H1 (cell line): ENCODE data around the gene ADNP2. TPM values are rescaled to one million over a fixed set of nuclear protein-coding genes. Genes with fewer than 3 reads are reported as not detected.

Experiments
- CTCF ChIA-PET: fragments of 300-600 bp; sonication (Branson Sonifier 250); formaldehyde crosslinking; loops from one replicate; lab custom pipeline; 2021; ENCODE audit not compliant: partially characterized antibody; lab: Charles Lee
- POLR2A ChIA-PET: fragments of 300-600 bp; sonication (Branson Sonifier 250); formaldehyde crosslinking; loops from one replicate; lab custom pipeline; 2021; ENCODE audit warnings: inconsistent platforms; ENCODE audit not compliant: partially characterized antibody; lab: Charles Lee
- DNase-seq, 2 experiments: peaks; one replicate each; pipeline versions ENCODE4 v3.0.0 to v3.0.0-alpha.2; 2010 to 2022; ENCODE audit warnings: low spot score in 2 of 2, low read depth in 1 of 2, mixed read lengths in 1 of 2
- FAIRE-seq: peaks from 2 replicates; lab custom pipeline; 2011; peaks lifted over from hg19 to GRCh38; lab: Jason Lieb, UNC
- H2AFZ ChIP-seq: 2 replicates; pipeline ENCODE4 v1.8.1; 2012; ENCODE audit warnings: low read length, inconsistent platforms
- H2AK5ac ChIP-seq: 2 replicates; pipeline ENCODE4 v1.6.1; 2013; ENCODE audit warnings: low read depth, low read length
- H2BK120ac ChIP-seq: replicated peaks from 2 replicates; pipeline ENCODE3; 2013; ENCODE audit warnings: low read depth, low read length, inconsistent platforms
- H2BK12ac ChIP-seq: 2 replicates; pipeline ENCODE4 v1.6.1; 2013; ENCODE audit warnings: low read depth, low read length
- H2BK15ac ChIP-seq: 2 replicates; pipeline ENCODE4 v1.6.1; 2013; ENCODE audit warnings: low read length
- H2BK20ac ChIP-seq: 2 replicates; pipeline ENCODE4 v1.6.1; 2013; ENCODE audit warnings: low read length
- H2BK5ac ChIP-seq: 2 replicates; pipeline ENCODE4 v1.6.1; 2013; ENCODE audit warnings: low read depth, low read length
- H3K14ac ChIP-seq: 2 replicates; pipeline ENCODE4 v1.6.1; 2013; ENCODE audit warnings: inconsistent platforms; ENCODE audit not compliant: insufficient read length
- H3K18ac ChIP-seq: 2 replicates; pipeline ENCODE4 v1.6.1; 2013; ENCODE audit warnings: low read length; ENCODE audit errors: extremely low read depth
- H3K23ac ChIP-seq: 2 replicates; pipeline ENCODE4 v1.6.1; 2013; ENCODE audit warnings: inconsistent platforms; ENCODE audit not compliant: insufficient read length
- H3K23me2 ChIP-seq: 2 replicates; pipeline ENCODE4 v1.6.1; 2013; ENCODE audit warnings: low read depth, low read length
- H3K27ac ChIP-seq: 2 replicates; pipeline ENCODE4 v1.6.1; 2011; ENCODE audit warnings: low read depth, low read length, inconsistent platforms
- H3K27me3 ChIP-seq, 4 experiments: replicated peaks in 1 of 4; 1 replicate in 1 of 4; 2 replicates in 3 of 4; pipeline versions ENCODE4 v1.6.1 to v1.8.1; 2011 to 2013; ENCODE audit warnings: low read length in 3 of 4, mild to moderate bottlenecking in 3 of 4, inconsistent platforms in 2 of 4, mixed read lengths in 2 of 4, moderate library complexity in 1 of 4; ENCODE audit not compliant: control insufficient read depth in 3 of 4, insufficient read depth in 3 of 4; ENCODE audit errors: extremely low read depth in 1 of 4
- H3K36me3 ChIP-seq, 4 experiments: 2 replicates each; pipeline versions ENCODE4 v1.6.1 to v1.8.1; 2011 to 2013; ENCODE audit warnings: mild to moderate bottlenecking in 4 of 4, low read length in 3 of 4, moderate library complexity in 2 of 4, control low read depth in 1 of 4, inconsistent platforms in 1 of 4; ENCODE audit not compliant: insufficient read depth in 4 of 4, control insufficient read depth in 2 of 4
- H3K4ac ChIP-seq: replicated peaks from 2 replicates; pipeline ENCODE3; 2013; ENCODE audit warnings: low read length, low read depth, mixed read lengths, inconsistent platforms; ENCODE audit not compliant: insufficient read length
- H3K4me1 ChIP-seq, 4 experiments: replicated peaks in 1 of 4; 1 replicate in 1 of 4; 2 replicates in 3 of 4; pipeline versions ENCODE4 v1.6.1 to v1.8.1; 2011 to 2013; ENCODE audit warnings: low read length in 3 of 4, inconsistent platforms in 2 of 4, mixed read lengths in 1 of 4; ENCODE audit not compliant: insufficient read depth in 4 of 4, control insufficient read depth in 3 of 4
- H3K4me2 ChIP-seq, 2 experiments: 2 replicates each; pipeline versions ENCODE4 v1.6.1 to v1.8.1; 2011 to 2013; ENCODE audit warnings: low read depth in 2 of 2, low read length in 2 of 2, control low read depth in 1 of 2, inconsistent platforms in 1 of 2, mild to moderate bottlenecking in 1 of 2; ENCODE audit not compliant: insufficient read depth in 1 of 2
- H3K4me3 ChIP-seq, 4 experiments: fragments of 200-600, 300-600 bp in 1 of 4; sonication (generic), shearing (Covaris generic), sonication (Bioruptor Twin) in 1 of 4; 2 replicates each; pipeline versions ENCODE4 v1.5.1 to v1.8.1; 2011 to 2016; ENCODE audit warnings: low read length in 4 of 4, low read depth in 3 of 4, control low read depth in 2 of 4, inconsistent platforms in 2 of 4, mild to moderate bottlenecking in 2 of 4, mixed read lengths in 1 of 4, moderate library complexity in 1 of 4; ENCODE audit not compliant: insufficient read depth in 2 of 4; ENCODE audit errors: extremely low read depth in 1 of 4
- H3K56ac ChIP-seq: replicated peaks from 2 replicates; pipeline ENCODE3; 2013; ENCODE audit warnings: low read depth, mild to moderate bottlenecking, mixed read lengths, low read length, inconsistent platforms; ENCODE audit not compliant: insufficient read length
- H3K79me1 ChIP-seq: 2 replicates; pipeline ENCODE4 v1.6.1; 2013; ENCODE audit warnings: low read depth, low read length, control low read depth
- H3K79me2 ChIP-seq, 2 experiments: 2 replicates each; pipeline versions ENCODE4 v1.6.1 to v1.8.1; 2012 to 2013; ENCODE audit warnings: low read length in 2 of 2, mild to moderate bottlenecking in 2 of 2, inconsistent platforms in 1 of 2; ENCODE audit not compliant: insufficient read depth in 2 of 2, control insufficient read depth in 1 of 2
- H3K9ac ChIP-seq, 4 experiments: replicated peaks in 1 of 4; 1 replicate in 1 of 4; 2 replicates in 3 of 4; pipeline versions ENCODE4 v1.6.1 to v1.8.1; 2011 to 2013; ENCODE audit warnings: low read depth in 3 of 4, low read length in 3 of 4, control low read depth in 2 of 4, mild to moderate bottlenecking in 2 of 4, moderate library complexity in 2 of 4, inconsistent platforms in 1 of 4; ENCODE audit errors: extremely low read depth in 1 of 4
- H3K9me3 ChIP-seq, 2 experiments: 2 replicates each; pipeline versions ENCODE4 v1.6.1 to v1.8.1; 2012 to 2013; ENCODE audit warnings: mild to moderate bottlenecking in 2 of 2, moderate library complexity in 2 of 2, control low read depth in 1 of 2, inconsistent platforms in 1 of 2, low read depth in 1 of 2, low read length in 1 of 2, mixed read lengths in 1 of 2; ENCODE audit not compliant: insufficient read depth in 2 of 2
- H4K20me1 ChIP-seq, 2 experiments: replicated peaks in 1 of 2; 2 replicates each; pipeline versions ENCODE3 to v1.8.1; 2011 to 2013; ENCODE audit warnings: inconsistent platforms in 2 of 2, low read length in 2 of 2, mild to moderate bottlenecking in 1 of 2; ENCODE audit not compliant: insufficient read depth in 2 of 2, control insufficient read depth in 1 of 2
- H4K5ac ChIP-seq: 2 replicates; pipeline ENCODE4 v1.6.1; 2013; ENCODE audit warnings: low read length, low read depth, mixed read lengths, inconsistent platforms; ENCODE audit not compliant: insufficient read length
- H4K8ac ChIP-seq: 2 replicates; pipeline ENCODE4 v1.8.0; 2013; ENCODE audit warnings: mild to moderate bottlenecking, moderate library complexity, low read length, inconsistent platforms; ENCODE audit not compliant: insufficient read depth; ENCODE audit errors: extremely low read depth
- H4K91ac ChIP-seq: replicated peaks from 2 replicates; pipeline ENCODE3; 2013; ENCODE audit warnings: low read length, mixed read lengths, inconsistent platforms; ENCODE audit not compliant: insufficient read length
- BCL11A ChIP-seq, 2 experiments: IDR thresholded peaks; one replicate each; pipeline ENCODE4 v1.6.1; 2011; ENCODE audit warnings: low read depth in 2 of 2, low read length in 2 of 2, mild to moderate bottlenecking in 2 of 2
- EGR1 ChIP-seq: IDR thresholded peaks from 2 replicates; pipeline ENCODE4 v1.6.1; 2011; ENCODE audit warnings: low read depth, low read length, borderline replicate concordance
- KDM5A ChIP-seq: fragments of 200-600 bp; IDR thresholded peaks from 2 replicates; pipeline ENCODE4 v1.7.1; 2012; ENCODE audit warnings: mild to moderate bottlenecking, low read length, inconsistent platforms, mixed read lengths
- NRF1 ChIP-seq: IDR thresholded peaks from 2 replicates; pipeline ENCODE4 v1.6.1; 2011; ENCODE audit warnings: mild to moderate bottlenecking, low read depth, low read length, improper control_type of control experiment
- RNF2 ChIP-seq: fragments of 200-900, 300-1000 bp; sonication (generic); IDR thresholded peaks from 2 replicates; pipeline ENCODE4 v1.7.1; 2016; ENCODE audit warnings: borderline replicate concordance, low read depth, mild to moderate bottlenecking, antibody characterized with exemption, low read length; ENCODE audit not compliant: poor library complexity, severe bottlenecking; ENCODE audit errors: missing control alignments
- WGBS, 2 experiments: shearing (Covaris generic) in 1 of 2; methylation state at CpG; one replicate each; pipeline versions ENCODE4 v1.1.6 to v1.1.7; 2013 to 2015; ENCODE audit warnings: low lambda C conversion rate in 2 of 2, mixed read lengths in 2 of 2, inconsistent platforms in 1 of 2, low coverage in 1 of 2, missing lambda C conversion rate in 1 of 2; ENCODE audit not compliant: insufficient replicate concordance in 2 of 2, insufficient coverage in 1 of 2, insufficient read length in 1 of 2; ENCODE audit errors: extremely low coverage in 1 of 2, missing lambda C conversion rate in 1 of 2; 5-methylcytosine and 5-hydroxymethylcytosine counted together
- polyA plus RNA-seq, 7 experiments: library from polyadenylated mRNA; depleted of rRNA in 3 of 7; stranded (reverse) in 5 of 7; unstranded in 2 of 7; fragments of >200 nt in 5 of 7; fragments of 200-250 nt in 2 of 7; gene quantifications; 1 replicate in 5 of 7; 2 replicates in 1 of 7; 4 replicates in 1 of 7; pipeline versions ENCODE4 v1.2.1 to v1.2.3, GENCODE V29; 2011 to 2013; ENCODE audit warnings: missing spikeins in 2 of 7, mixed read lengths in 2 of 7
- total RNA-seq: library from RNA; stranded (reverse); fragmentation: NEBNext Ultra II Directional; extraction: Animal tissue kit (Norgen Biotek cat#: 25700); gene quantifications from 2 replicates; pipeline ENCODE4 v1.2.1, GENCODE V29; 2021

Gene ADNP2
- total and polyA plus RNA-seq, 2 of the 8 experiments (the other 6 are each of a cell fraction or from before 2014, with no cell fraction given) = 25.1 to 61.6 TPM

DNA sequence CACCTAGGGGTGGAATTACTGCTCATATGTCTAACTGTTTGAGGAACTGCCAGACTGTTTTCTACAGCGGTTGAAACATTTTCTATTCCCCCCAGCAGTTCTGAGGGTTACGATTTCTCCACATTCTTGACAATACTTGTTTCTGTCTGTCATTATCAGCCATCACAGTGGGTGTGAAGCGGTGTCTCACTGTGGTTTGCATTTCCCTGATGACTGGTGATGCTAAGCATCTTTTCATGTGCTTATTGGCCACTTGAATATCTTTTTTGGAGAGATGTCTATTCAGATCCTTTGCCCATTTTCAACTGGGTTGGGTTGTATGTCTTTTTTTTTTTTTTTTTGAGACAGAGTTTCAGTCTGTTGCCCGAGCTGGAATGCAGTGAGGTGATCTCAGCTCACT, 63.0 kb downstream of the ADNP2 start:
- H3K79me1 ChIP-seq = peaks cover 1% of the 10 kb centered on the region; the same call in 1 of the 2 replicates

More for the DNA sequence above, 63.0 kb downstream of the ADNP2 start:
- no peaks in the 10 kb centered on the region for H3K36me3 ChIP-seq
- H3K9me3 ChIP-seq = no peaks in the 10 kb centered on the region
- no peaks in the 10 kb centered on the region for H3K4me1 ChIP-seq
- 90% methylated on average over 4 of the region's 4 CpGs; no CpG with 5 or more reads in 1 of the 2 experiments for WGBS, 2 experiments
- H4K91ac ChIP-seq = no peak overlapping the region
- H3K4me2 ChIP-seq = no peak overlapping the region
- DNase-seq = no peak
- H2AK5ac ChIP-seq = no peak overlapping the region
- no peak for FAIRE-seq
- H2AFZ ChIP-seq = no peak overlapping the region
- H3K27ac ChIP-seq = no peak overlapping the region
- H2BK5ac ChIP-seq = no peak overlapping the region
- H2BK12ac ChIP-seq = no peak overlapping the region
- H4K20me1 ChIP-seq = peaks cover 0 to 12% of the 10 kb centered on the region in 2 experiments
- H3K4ac ChIP-seq = no peak overlapping the region
- no peak overlapping the region for H2BK120ac ChIP-seq
- no peak overlapping the region for H3K4me3 ChIP-seq
- H3K79me2 ChIP-seq = no peaks in the 10 kb centered on the region
- no peaks in the 10 kb centered on the region for H3K27me3 ChIP-seq
- no peak overlapping the region for H4K8ac ChIP-seq
- TF ChIP-seq EGR1 (no peak), NRF1 (no peak), KDM5A (no peak), BCL11A (IDR thresholded peaks at IDR 0.05; ENCODE audit: low read depth in 2 of 2, low read length in 2 of 2) (no peak), RNF2 (no peak)
- no peak overlapping the region for H2BK20ac ChIP-seq
- no peak overlapping the region for H3K14ac ChIP-seq
- no peak overlapping the region for H3K56ac ChIP-seq
- POLR2A ChIA-PET = no interaction called here
- H2BK15ac ChIP-seq = no peak overlapping the region
- no peak overlapping the region for H4K5ac ChIP-seq
- H3K9ac ChIP-seq = no peak overlapping the region
- no peaks in the 10 kb centered on the region; the same call in 1 of the 2 replicates for H3K23me2 ChIP-seq
- H3K23ac ChIP-seq = no peak overlapping the region
- no peak overlapping the region for H3K18ac ChIP-seq
- CTCF ChIA-PET = interaction anchor here (1.4 to 10.1 kb wide), 6 partner anchors 8 to 84 kb away, joined by 4 to 124 read pairs (median 19); no protein-coding TSS in a partner anchor
